Neural cell (in vitro differentiated cells): ENCODE measurements around the gene GOLPH3L. TPM values are rescaled to one million over a fixed set of nuclear protein-coding genes. Genes with fewer than 3 reads are reported as not detected.
"Not testable (repeated sequence)": the region's sequence is repeated elsewhere in the genome, so short reads cannot be mapped to it uniquely, and the experiment has no call there.

ENCODE experiments used
- H2AFZ ChIP-seq: fragments of 200-600, 300-800 bp; sonication (generic), shearing (Covaris generic); 2 replicates; pipeline ENCODE4 v1.6.0; 2014; ENCODE audit warnings: low read depth, mild to moderate bottlenecking, antibody characterized with exemption, low read length, moderate library complexity
- H3F3A ChIP-seq: fragments of 200-600 bp; shearing (Covaris generic); 2 replicates; pipeline ENCODE4 v1.6.1; 2016; ENCODE audit warnings: mild to moderate bottlenecking, moderate library complexity, mixed read lengths, antibody characterized with exemption, low read length; ENCODE audit not compliant: insufficient read depth, poor library complexity, severe bottlenecking
- H3K27ac ChIP-seq: fragments of 200-600, 300-800 bp; sonication (generic), shearing (Covaris generic); 2 replicates; pipeline ENCODE4 v1.5.1; 2014; ENCODE audit warnings: mild to moderate bottlenecking, low read length, moderate library complexity
- H3K27me3 ChIP-seq: fragments of 300-800, 200-600 bp; sonication (generic), shearing (Covaris generic); 2 replicates; pipeline ENCODE4 v1.6.0; 2014; ENCODE audit warnings: mild to moderate bottlenecking, low read depth, low read length, moderate library complexity; ENCODE audit not compliant: insufficient read depth
- H3K36me3 ChIP-seq: fragments of 300-800, 200-600 bp; sonication (generic), shearing (Covaris generic); 2 replicates; pipeline ENCODE4 v1.5.1; 2014; ENCODE audit warnings: mild to moderate bottlenecking, antibody characterized with exemption, low read length, moderate library complexity; ENCODE audit not compliant: insufficient read depth
- H3K4me2 ChIP-seq: fragments of 300-800, 200-600 bp; sonication (generic), shearing (Covaris generic); 2 replicates; pipeline ENCODE4 v1.6.0; 2014; ENCODE audit warnings: mild to moderate bottlenecking, low read length
- H3K4me3 ChIP-seq: fragments of 300-800, 200-600 bp; sonication (generic), shearing (Covaris generic); 2 replicates; pipeline ENCODE4 v1.5.1; 2014; ENCODE audit warnings: mild to moderate bottlenecking, low read length, moderate library complexity
- H3K79me2 ChIP-seq: fragments of 200-600 bp; shearing (Covaris generic); replicated peaks from 2 replicates; pipeline ENCODE4 v1.6.0; 2014; ENCODE audit warnings: mild to moderate bottlenecking, low read length, moderate library complexity; ENCODE audit not compliant: insufficient read depth
- H3K9ac ChIP-seq: fragments of 300-800, 200-600 bp; sonication (generic), shearing (Covaris generic); 2 replicates; pipeline ENCODE4 v1.6.1; 2016; ENCODE audit warnings: mild to moderate bottlenecking, low read length, mixed read lengths
- H3K9me2 ChIP-seq: fragments of 200-600 bp; shearing (Covaris generic); 2 replicates; pipeline ENCODE4 v1.6.1; 2016; ENCODE audit warnings: mild to moderate bottlenecking, low read length, mixed read lengths; ENCODE audit not compliant: insufficient read depth
- H3K9me3 ChIP-seq: fragments of 200-600, 300-800 bp; sonication (generic), shearing (Covaris generic); 2 replicates; pipeline ENCODE4 v1.6.1; 2016; ENCODE audit warnings: mild to moderate bottlenecking, mixed run types, low read length, moderate library complexity, mixed read lengths
- H4K20me1 ChIP-seq: fragments of 200-600 bp; shearing (Covaris generic); 2 replicates; pipeline ENCODE4 v1.6.1; 2016; ENCODE audit warnings: mild to moderate bottlenecking, mixed run types; ENCODE audit not compliant: insufficient read depth
- EP300 ChIP-seq: fragments of 450-650 bp; conservative IDR thresholded peaks from 2 replicates; pipeline ENCODE4 v1.6.1; 2014; ENCODE audit warnings: antibody characterized with exemption, mild to moderate bottlenecking, moderate library complexity; ENCODE audit not compliant: poor library complexity, severe bottlenecking
- EZH2 ChIP-seq: fragments of 200-600, 300-800 bp; shearing (Covaris generic), sonication (generic); IDR thresholded peaks from 2 replicates; pipeline ENCODE4 v1.6.1; 2014; ENCODE audit warnings: antibody characterized with exemption, low read length, borderline replicate concordance, mild to moderate bottlenecking; ENCODE audit not compliant: insufficient read depth, poor library complexity, severe bottlenecking
- MXI1 ChIP-seq: fragments of 450-650 bp; conservative IDR thresholded peaks from 2 replicates; pipeline ENCODE4 v1.6.1; 2014; ENCODE audit warnings: antibody characterized with exemption, mild to moderate bottlenecking; ENCODE audit not compliant: poor library complexity, severe bottlenecking
- POLR2AphosphoS5 ChIP-seq: IDR thresholded peaks from 2 replicates; pipeline ENCODE4 v1.6.1; 2012
- RAD21 ChIP-seq: fragments of 450-650 bp; conservative IDR thresholded peaks from 2 replicates; pipeline ENCODE4 v1.6.1; 2014; ENCODE audit warnings: antibody characterized with exemption, mild to moderate bottlenecking, moderate library complexity
- SMC3 ChIP-seq: fragments of 450-650 bp; conservative IDR thresholded peaks from 2 replicates; pipeline ENCODE4 v1.6.1; 2014; ENCODE audit warnings: antibody characterized with exemption, mild to moderate bottlenecking, moderate library complexity; ENCODE audit not compliant: poor library complexity
- TAF1 ChIP-seq: IDR thresholded peaks from 2 replicates; pipeline ENCODE4 v1.6.1; 2012; ENCODE audit warnings: low read depth
- polyA plus RNA-seq: library from polyadenylated mRNA; depleted of rRNA; stranded (reverse); fragments of >200 nt; gene quantifications from 2 replicates; pipeline ENCODE4 v1.2.3, GENCODE V29; 2014
- TF ChIP-seq, protein P1 (sequence below): fragments of 450-650 bp; IDR thresholded peaks from 2 replicates; pipeline ENCODE4 v1.5.1; 2014; ENCODE audit warnings: antibody characterized with exemption, mild to moderate bottlenecking, moderate library complexity; ENCODE audit not compliant: poor library complexity, severe bottlenecking
- TF ChIP-seq, protein P2 (sequence below): IDR thresholded peaks from 2 replicates; pipeline ENCODE4 v1.6.1; 2012; ENCODE audit warnings: borderline replicate concordance

Gene GOLPH3L
- polyA plus RNA-seq, 1 donor from 2014 or later, result 7.0 TPM

DNA sequence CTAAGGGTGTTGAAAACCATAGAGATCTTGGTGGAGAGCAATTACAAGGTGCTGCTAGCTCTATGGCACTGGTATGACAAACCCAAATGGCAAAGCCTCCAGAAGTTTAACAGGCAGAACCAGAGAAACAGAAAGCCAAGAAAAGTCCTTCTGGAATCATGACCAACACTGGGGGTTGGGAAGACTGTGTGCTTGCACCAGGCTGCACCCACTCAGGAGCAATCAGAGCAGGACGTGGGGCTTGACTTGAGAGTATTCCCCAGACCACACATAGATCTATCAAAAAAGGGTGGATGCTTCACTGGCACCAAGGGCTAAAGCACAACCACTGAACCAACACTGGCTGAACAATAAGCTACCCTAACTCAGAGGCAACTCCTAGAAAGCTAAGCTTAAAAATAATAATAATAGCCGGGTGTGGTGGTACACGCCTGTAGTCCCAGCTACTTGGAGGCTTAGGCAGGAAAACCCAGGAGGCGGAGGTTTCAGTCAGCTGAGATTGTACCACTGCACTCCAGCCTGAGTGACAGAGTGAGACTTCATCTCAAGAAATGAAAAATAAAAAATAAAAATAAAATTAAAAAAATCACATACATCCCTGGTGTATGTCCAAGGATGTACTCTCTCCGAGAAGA lies 47.4 kb downstream of the GOLPH3L start:
- TF ChIP-seq EP300 (no peak), SMC3 (no peak), RAD21 (no peak), TAF1 (no peak), MXI1 (no peak), EZH2 (no peak), POLR2AphosphoS5 (no peak)
- TF ChIP-seq, protein P1, sequence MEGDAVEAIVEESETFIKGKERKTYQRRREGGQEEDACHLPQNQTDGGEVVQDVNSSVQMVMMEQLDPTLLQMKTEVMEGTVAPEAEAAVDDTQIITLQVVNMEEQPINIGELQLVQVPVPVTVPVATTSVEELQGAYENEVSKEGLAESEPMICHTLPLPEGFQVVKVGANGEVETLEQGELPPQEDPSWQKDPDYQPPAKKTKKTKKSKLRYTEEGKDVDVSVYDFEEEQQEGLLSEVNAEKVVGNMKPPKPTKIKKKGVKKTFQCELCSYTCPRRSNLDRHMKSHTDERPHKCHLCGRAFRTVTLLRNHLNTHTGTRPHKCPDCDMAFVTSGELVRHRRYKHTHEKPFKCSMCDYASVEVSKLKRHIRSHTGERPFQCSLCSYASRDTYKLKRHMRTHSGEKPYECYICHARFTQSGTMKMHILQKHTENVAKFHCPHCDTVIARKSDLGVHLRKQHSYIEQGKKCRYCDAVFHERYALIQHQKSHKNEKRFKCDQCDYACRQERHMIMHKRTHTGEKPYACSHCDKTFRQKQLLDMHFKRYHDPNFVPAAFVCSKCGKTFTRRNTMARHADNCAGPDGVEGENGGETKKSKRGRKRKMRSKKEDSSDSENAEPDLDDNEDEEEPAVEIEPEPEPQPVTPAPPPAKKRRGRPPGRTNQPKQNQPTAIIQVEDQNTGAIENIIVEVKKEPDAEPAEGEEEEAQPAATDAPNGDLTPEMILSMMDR, result no peak
- TF ChIP-seq, protein P2, sequence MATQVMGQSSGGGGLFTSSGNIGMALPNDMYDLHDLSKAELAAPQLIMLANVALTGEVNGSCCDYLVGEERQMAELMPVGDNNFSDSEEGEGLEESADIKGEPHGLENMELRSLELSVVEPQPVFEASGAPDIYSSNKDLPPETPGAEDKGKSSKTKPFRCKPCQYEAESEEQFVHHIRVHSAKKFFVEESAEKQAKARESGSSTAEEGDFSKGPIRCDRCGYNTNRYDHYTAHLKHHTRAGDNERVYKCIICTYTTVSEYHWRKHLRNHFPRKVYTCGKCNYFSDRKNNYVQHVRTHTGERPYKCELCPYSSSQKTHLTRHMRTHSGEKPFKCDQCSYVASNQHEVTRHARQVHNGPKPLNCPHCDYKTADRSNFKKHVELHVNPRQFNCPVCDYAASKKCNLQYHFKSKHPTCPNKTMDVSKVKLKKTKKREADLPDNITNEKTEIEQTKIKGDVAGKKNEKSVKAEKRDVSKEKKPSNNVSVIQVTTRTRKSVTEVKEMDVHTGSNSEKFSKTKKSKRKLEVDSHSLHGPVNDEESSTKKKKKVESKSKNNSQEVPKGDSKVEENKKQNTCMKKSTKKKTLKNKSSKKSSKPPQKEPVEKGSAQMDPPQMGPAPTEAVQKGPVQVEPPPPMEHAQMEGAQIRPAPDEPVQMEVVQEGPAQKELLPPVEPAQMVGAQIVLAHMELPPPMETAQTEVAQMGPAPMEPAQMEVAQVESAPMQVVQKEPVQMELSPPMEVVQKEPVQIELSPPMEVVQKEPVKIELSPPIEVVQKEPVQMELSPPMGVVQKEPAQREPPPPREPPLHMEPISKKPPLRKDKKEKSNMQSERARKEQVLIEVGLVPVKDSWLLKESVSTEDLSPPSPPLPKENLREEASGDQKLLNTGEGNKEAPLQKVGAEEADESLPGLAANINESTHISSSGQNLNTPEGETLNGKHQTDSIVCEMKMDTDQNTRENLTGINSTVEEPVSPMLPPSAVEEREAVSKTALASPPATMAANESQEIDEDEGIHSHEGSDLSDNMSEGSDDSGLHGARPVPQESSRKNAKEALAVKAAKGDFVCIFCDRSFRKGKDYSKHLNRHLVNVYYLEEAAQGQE, result no peak
- Histone ChIP-seq H3K27ac (no peak overlapping the region), H3K4me2 (no peak overlapping the region), H3K79me2 (no peaks in the 10 kb centered on the region), H3K27me3 (no peaks in the 10 kb centered on the region), H3K4me3 (no peak overlapping the region), H3K9me2 (no peaks in the 10 kb centered on the region), H3K9me3 (no peaks in the 10 kb centered on the region), H3K9ac (no peak overlapping the region), H4K20me1 (no peaks in the 10 kb centered on the region), H3F3A (no peaks in the 10 kb centered on the region), H2AFZ (no peak overlapping the region), H3K36me3 (peaks cover 5% of the 10 kb centered on the region)

DNA sequence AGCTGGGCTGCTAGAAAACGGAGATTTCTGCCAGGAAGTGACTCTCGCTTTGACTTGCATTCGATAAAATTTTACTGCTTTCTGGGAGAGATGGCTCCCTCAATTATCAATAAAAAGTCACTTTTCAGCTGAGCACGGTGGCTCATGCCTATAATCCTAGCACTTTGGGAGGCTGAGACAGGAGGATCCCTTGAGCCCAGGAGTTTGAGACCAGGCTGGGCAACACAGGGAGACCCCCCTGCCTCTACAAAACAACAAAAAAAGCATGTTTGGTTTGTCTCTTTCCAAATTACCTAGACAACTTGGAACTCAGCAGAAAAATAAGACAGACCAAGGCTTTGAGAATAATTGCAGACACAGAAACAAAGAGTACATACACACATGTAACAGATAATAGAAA lies 54.7 kb downstream of the GOLPH3L start:
- Histone ChIP-seq H3K36me3 (no peaks in the 10 kb centered on the region), H4K20me1 (no peaks in the 10 kb centered on the region), H3K79me2 (no peaks in the 10 kb centered on the region), H3K4me3 (no peak overlapping the region), H3K9me3 (no peaks in the 10 kb centered on the region), H3K27ac (no peak overlapping the region), H3K27me3 (no peaks in the 10 kb centered on the region), H3K4me2 (no peak overlapping the region), H3K9me2 (no peaks in the 10 kb centered on the region), H3K9ac (no peak overlapping the region), H3F3A (no peaks in the 10 kb centered on the region), H2AFZ (no peak overlapping the region)
- no peak for TF ChIP-seq TAF1
- TF ChIP-seq MXI1, result no peak
- TF ChIP-seq EZH2, result no peak
- no peak for TF ChIP-seq POLR2AphosphoS5
- TF ChIP-seq, protein P1, result no peak
- TF ChIP-seq, protein P2, result no peak
- no peak for TF ChIP-seq RAD21
- no peak for TF ChIP-seq EP300
- TF ChIP-seq SMC3, result no peak

DNA sequence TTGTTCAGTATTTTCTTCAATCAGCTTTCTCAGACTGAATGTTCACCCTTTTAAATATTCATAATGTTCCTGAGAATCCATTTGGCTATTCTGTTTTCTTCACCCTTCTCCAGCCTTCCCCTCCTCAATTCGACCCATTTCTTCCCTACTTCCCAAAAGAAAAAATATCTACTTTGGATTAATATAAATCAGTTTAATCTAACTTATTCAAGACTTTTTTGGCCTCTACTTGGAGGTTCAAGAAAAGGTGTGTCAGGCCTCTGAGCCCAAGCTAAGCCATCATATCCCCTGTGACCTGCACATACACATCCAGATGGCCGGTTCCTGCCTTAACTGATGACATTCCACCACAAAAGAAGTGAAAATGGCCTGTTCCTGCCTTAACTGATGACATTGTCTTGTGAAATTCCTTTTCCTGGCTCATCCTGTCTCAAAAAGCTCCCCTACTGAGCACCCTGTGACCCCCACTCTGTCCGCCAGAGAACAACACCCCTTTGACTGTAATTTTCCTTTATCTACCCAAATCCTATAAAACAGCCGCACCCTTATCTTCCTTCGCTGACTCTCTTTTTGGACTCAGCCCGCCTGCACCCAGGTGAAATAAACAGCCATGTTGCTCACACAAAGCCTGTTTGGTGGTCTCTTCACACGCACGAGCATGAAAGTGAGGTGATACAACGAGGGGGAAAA lies 55.7 kb downstream of the GOLPH3L start:
- not testable (repeated sequence) for H3K4me2 ChIP-seq, H3K27ac ChIP-seq, H4K20me1 ChIP-seq, H3F3A ChIP-seq, H3K27me3 ChIP-seq, H3K9me3 ChIP-seq, H3K9me2 ChIP-seq, H3K36me3 ChIP-seq, H2AFZ ChIP-seq, H3K9ac ChIP-seq, H3K79me2 ChIP-seq, H3K4me3 ChIP-seq
